IMR-90 (cell line): ENCODE data around the gene AIF1. TPM values are rescaled to one million over a fixed set of nuclear protein-coding genes. Genes with fewer than 3 reads are reported as not detected.

ENCODE experiments used
- ATAC-seq: fragments of 200-7000 bp; cut with Tn5 transposase; 2 replicates; pipeline ENCODE4 v1.9.1; 2020; ENCODE audit warnings: low read depth, mild to moderate bottlenecking, moderate library complexity
- BruUV-seq: library from RNA; stranded (reverse); fragments of 400-500 nt; replicated peaks from 2 replicates; lab custom pipeline; 2021; lab: Mats Ljungman, UMichigan
- CTCF ChIA-PET: fragments of 300-600 bp; formaldehyde crosslinking; extraction: SDS; loops from one replicate; lab custom pipeline; 2021; ENCODE audit warnings: antibody characterized with exemption; lab: Yijun Ruan, JAX
- POLR2A ChIA-PET: fragments of 300-600 bp; sonication (Branson Sonifier 250); formaldehyde crosslinking; loops from one replicate; lab custom pipeline; 2022; ENCODE audit warnings: antibody characterized with exemption; ENCODE audit not compliant: unreplicated experiment; lab: Charles Lee
- DNase-seq: peaks from one replicate; pipeline ENCODE4 v3.0.0; 2013
- H2AFZ ChIP-seq: replicated peaks from 2 replicates; pipeline ENCODE3; 2013; ENCODE audit warnings: low read length, mild to moderate bottlenecking; ENCODE audit not compliant: poor library complexity
- H2AK5ac ChIP-seq: 2 replicates; pipeline ENCODE4 v1.6.1; 2013; ENCODE audit warnings: low read depth, low read length, inconsistent platforms
- H2AK9ac ChIP-seq: replicated peaks from 2 replicates; pipeline ENCODE3; 2013; ENCODE audit warnings: mild to moderate bottlenecking, low read depth, low read length, moderate library complexity; ENCODE audit not compliant: poor library complexity
- H2BK120ac ChIP-seq: 2 replicates; pipeline ENCODE4 v1.6.1; 2013; ENCODE audit warnings: low read depth, low read length, inconsistent platforms
- H2BK15ac ChIP-seq: 3 replicates; pipeline ENCODE4 v1.6.1; 2013; ENCODE audit warnings: low read depth, low read length, inconsistent platforms
- H2BK20ac ChIP-seq: 2 replicates; pipeline ENCODE4 v1.6.1; 2013; ENCODE audit warnings: low read depth, mild to moderate bottlenecking, inconsistent platforms, low read length, moderate library complexity
- H2BK5ac ChIP-seq: 2 replicates; pipeline ENCODE4 v1.6.1; 2013; ENCODE audit warnings: mild to moderate bottlenecking, low read depth, low read length, inconsistent platforms; ENCODE audit not compliant: poor library complexity, severe bottlenecking
- H3K14ac ChIP-seq: replicated peaks from 2 replicates; pipeline ENCODE4 v1.6.1; 2013; ENCODE audit warnings: low read depth, low read length, inconsistent platforms
- H3K18ac ChIP-seq: 2 replicates; pipeline ENCODE4 v1.6.1; 2013; ENCODE audit warnings: low read depth, low read length, control low read depth
- H3K23ac ChIP-seq: 2 replicates; pipeline ENCODE4 v1.6.1; 2013; ENCODE audit warnings: low read depth, low read length, inconsistent platforms
- H3K27ac ChIP-seq: 2 replicates; pipeline ENCODE4 v1.5.1; 2013; ENCODE audit warnings: mild to moderate bottlenecking, control low read depth, low read length; ENCODE audit not compliant: insufficient read depth
- H3K27me3 ChIP-seq: 2 replicates; pipeline ENCODE4 v1.6.1; 2013; ENCODE audit warnings: low read length; ENCODE audit not compliant: control insufficient read depth, insufficient read depth
- H3K36me3 ChIP-seq: 2 replicates; pipeline ENCODE4 v1.6.1; 2013; ENCODE audit warnings: low read length, mixed read lengths; ENCODE audit not compliant: control insufficient read depth, insufficient read depth
- H3K4ac ChIP-seq: 2 replicates; pipeline ENCODE4 v1.6.1; 2013; ENCODE audit warnings: low read depth, low read length, inconsistent platforms
- H3K4me1 ChIP-seq: 2 replicates; pipeline ENCODE4 v1.6.1; 2013; ENCODE audit warnings: low read length, mixed read lengths; ENCODE audit not compliant: control insufficient read depth, insufficient read depth
- H3K4me2 ChIP-seq: 2 replicates; pipeline ENCODE4 v1.6.1; 2013; ENCODE audit warnings: low read depth, mild to moderate bottlenecking, control low read depth, low read length, moderate library complexity
- H3K4me3 ChIP-seq: 2 replicates; pipeline ENCODE4 v1.5.1; 2013; ENCODE audit warnings: low read depth, mild to moderate bottlenecking, control low read depth, low read length, moderate library complexity; ENCODE audit not compliant: insufficient read depth
- H3K56ac ChIP-seq: 2 replicates; pipeline ENCODE4 v1.6.1; 2013; ENCODE audit warnings: low read length, inconsistent platforms; ENCODE audit not compliant: insufficient read depth; ENCODE audit errors: extremely low read depth
- H3K79me1 ChIP-seq, 2 experiments: 2 replicates each; pipeline ENCODE4 v1.6.1; 2013; ENCODE audit warnings: low read length in 2 of 2, inconsistent platforms in 1 of 2, low read depth in 1 of 2
- H3K9ac ChIP-seq: 2 replicates; pipeline ENCODE4 v1.6.1; 2013; ENCODE audit warnings: low read depth, low read length, control low read depth
- H3K9me1 ChIP-seq: 2 replicates; pipeline ENCODE4 v1.6.1; 2013; ENCODE audit warnings: low read length, inconsistent platforms; ENCODE audit not compliant: insufficient read depth
- H3K9me3 ChIP-seq: 2 replicates; pipeline ENCODE4 v1.6.1; 2013; ENCODE audit warnings: low read length; ENCODE audit not compliant: control insufficient read depth, insufficient read depth
- H4K20me1 ChIP-seq: 2 replicates; pipeline ENCODE4 v1.6.1; 2013; ENCODE audit warnings: low read length, inconsistent platforms; ENCODE audit not compliant: insufficient read depth
- H4K5ac ChIP-seq: 2 replicates; pipeline ENCODE4 v1.6.1; 2013; ENCODE audit warnings: mild to moderate bottlenecking, low read depth, low read length, control low read depth
- H4K8ac ChIP-seq, 2 experiments: 2 replicates each; pipeline ENCODE4 v1.6.1; 2013; ENCODE audit warnings: low read depth in 2 of 2, low read length in 2 of 2, control low read depth in 1 of 2, inconsistent platforms in 1 of 2
- H4K91ac ChIP-seq: 2 replicates; pipeline ENCODE4 v1.6.1; 2013; ENCODE audit warnings: low read depth, low read length, inconsistent platforms; ENCODE audit not compliant: insufficient read depth
- CEBPB ChIP-seq: IDR thresholded peaks from 2 replicates; pipeline ENCODE4 v1.6.1; 2012; ENCODE audit warnings: low read depth, low read length, improper control_type of control experiment
- CHD1 ChIP-seq: IDR thresholded peaks from 2 replicates; pipeline ENCODE4 v1.6.1; 2012; ENCODE audit warnings: low read depth, low read length, improper control_type of control experiment
- MAZ ChIP-seq: IDR thresholded peaks from 2 replicates; pipeline ENCODE4 v1.6.1; 2012; ENCODE audit warnings: low read depth, mild to moderate bottlenecking, low read length, improper control_type of control experiment, moderate library complexity, borderline replicate concordance
- RAD21 ChIP-seq: IDR thresholded peaks from 2 replicates; pipeline ENCODE4 v1.6.1; 2012; ENCODE audit warnings: low read length, improper control_type of control experiment
- WGBS, 2 experiments: methylation state at CpG; one replicate each; pipeline versions ENCODE4 v1.1.5 to v1.1.7; 2013; ENCODE audit warnings: missing lambda C conversion rate in 2 of 2; ENCODE audit not compliant: insufficient read length in 1 of 2; ENCODE audit errors: extremely low coverage in 2 of 2; 5-methylcytosine and 5-hydroxymethylcytosine counted together
- dilution Hi-C: fragments of 300-500 bp; cut with HindIII; formaldehyde crosslinking; loops from one replicate; pipeline ENCODE4 v1.14.3; 2018; ENCODE audit warnings: low sequenced_read_pairs; ENCODE audit not compliant: unreplicated experiment
- in situ Hi-C: fragments of 300-500 bp; cut with MboI; formaldehyde crosslinking; loops from 3 replicates; pipeline ENCODE4 v1.14.3; 2019; ENCODE audit warnings: low sequenced_read_pairs, inconsistent platforms, mixed read lengths
- intact Hi-C: fragments of 100-400 bp; cut with micrococcal nuclease; formaldehyde crosslinking; loops from 2 replicates; pipeline ENCODE4 v1.10.0; 2022
- polyA plus RNA-seq, 3 experiments: library from polyadenylated mRNA; depleted of rRNA; stranded (reverse); fragments of >200 nt; gene quantifications; 2 replicates each; pipeline ENCODE4 v1.2.3, GENCODE V29; 2012; ENCODE audit warnings: low replicate concordance in 1 of 3
- total RNA-seq: library from RNA; depleted of rRNA; stranded (reverse); fragments of >200 nt; gene quantifications from 2 replicates; pipeline ENCODE4 v1.2.3, GENCODE V29; 2012

AIF1 gene
- total and polyA plus RNA-seq, 2 of the 4 experiments (the other 2 are of a cell fraction) = not detected

- TF ChIP-seq CHD1 = no peak
- TF ChIP-seq RAD21 = no peak
These were observed 35.2 kb upstream of the AIF1 start (continued) for GRCh38 chr6:31579546-31580437.

GRCh38 chr6:31580438-31580740, 34.6 kb upstream of the AIF1 start:
- Histone ChIP-seq H4K8ac (peak overlapping the region; percentile 51 to 81; a peak in 2 of 4 replicates), H3K4me2 (peak overlapping the region; percentile 76), H2BK20ac (no peak overlapping the region), H2AK5ac (no peak overlapping the region; the same call in 1 of the 2 replicates), H2BK15ac (no peak overlapping the region), H3K4me1 (peaks cover 4% of the 10 kb centered on the region; the same call in 1 of the 2 replicates), H4K91ac (0 out of 2 replicates have a peak overlapping the region, but pooled peaks have one; percentile 10), H3K4me3 (peak overlapping the region; percentile 82), H4K5ac (peak overlapping the region; percentile 62), H3K27me3 (peaks cover 17% of the 10 kb centered on the region), H3K9ac (0 out of 2 replicates have a peak overlapping the region, but pooled peaks have one; percentile 25), H3K27ac (no peak overlapping the region), H2BK5ac (no peak overlapping the region), H3K9me3 (no peaks in the 10 kb centered on the region), H4K20me1 (no peaks in the 10 kb centered on the region), H3K18ac (no peak overlapping the region), H3K14ac (no peak overlapping the region), H3K9me1 (no peaks in the 10 kb centered on the region; the same call in 1 of the 2 replicates), H2BK120ac (peak overlapping the region; percentile 59; the same call in 1 of the 2 replicates), H2AK9ac (peak overlapping the region; percentile 23), H3K79me1 (no peaks in the 10 kb centered on the region), H3K23ac (no peak overlapping the region; the same call in 1 of the 2 replicates), H3K36me3 (no peaks in the 10 kb centered on the region), H2AFZ (peak overlapping the region; percentile 95), H3K56ac (no peak overlapping the region), H3K4ac (peak overlapping the region; percentile 50)
- DNase-seq (no peak), ATAC-seq (no peak)
- dilution Hi-C loops = no loop called here
- TF ChIP-seq CEBPB = peak; percentile 50; the same call in 1 of the 2 replicates
- no peak for TF ChIP-seq MAZ
- intact Hi-C loops = loop anchor here (2.0 to 5.0 kb wide), 2 partner anchors 18 to 33 kb away; partner anchors contain the start of genes ATP6V1G2 and NFKBIL1
- POLR2A ChIA-PET = no interaction called here
- no TSS peak for BruUV-seq
- in situ Hi-C loops = no loop called here
- WGBS, 2 experiments = 54% methylated on average over 5 of the region's 11 CpGs; no CpG with 5 or more reads in 1 of the 2 experiments
- CTCF ChIA-PET = interaction anchor here (0.6 to 1.4 kb wide), 8 partner anchors 9 to 30 kb away, joined by 3 to 6 read pairs (median 3); no protein-coding TSS in a partner anchor
